HG02588 (cell line): Measurements from ENCODE around the gene TBL2.
"Not testable (repeated sequence)": the region's sequence is repeated elsewhere in the genome, so short reads cannot be mapped to it uniquely, and the experiment has no call there.

Experiments
- ATAC-seq: cut with Tn5 transposase; IDR thresholded peaks from one replicate; pipeline ENCODE4 v1.9.1; 2021; ENCODE audit warnings: mild to moderate bottlenecking, moderate library complexity; ENCODE audit not compliant: unreplicated experiment

The TBL2 gene

GRCh38 chr7:73537051-73537450 lies 41.3 kb downstream of the TBL2 start:
- no peak for ATAC-seq

GRCh38 chr7:73536479-73536878 lies 41.9 kb downstream of the TBL2 start:
- ATAC-seq = no peak

- not testable (repeated sequence) for ATAC-seq
Measured at GRCh38 chr7:73535918-73536317, 42.5 kb downstream of the TBL2 start.

- no peak for ATAC-seq
Measured at GRCh38 chr7:73533742-73534141, 44.6 kb downstream of the TBL2 start.

GRCh38 chr7:73532224-73532623 lies 46.2 kb downstream of the TBL2 start:
- no peak for ATAC-seq

GRCh38 chr7:73530800-73531199 lies 47.6 kb downstream of the TBL2 start:
- no peak for ATAC-seq

GRCh38 chr7:73526896-73527821 lies 51.2 kb downstream of the TBL2 start:
- ATAC-seq = no peak

- ATAC-seq = not testable (repeated sequence)
Measured at GRCh38 chr7:73526158-73526494, 52.3 kb downstream of the TBL2 start.

GRCh38 chr7:73522105-73522872 lies 56.1 kb downstream of the TBL2 start, which contains the start of gene BAZ1B:
BAZ1B (minus strand) TSS chr7:73522293; CDS start chr7:73521933, 360 bp downstream.
- peak; percentile 82 for ATAC-seq

GRCh38 chr7:73521636-73522104 lies 56.7 kb downstream of the TBL2 start:
- ATAC-seq = peak; percentile 44

GRCh38 chr7:73520673-73521635 lies 57.4 kb downstream of the TBL2 start:
- ATAC-seq = peak; percentile 3

GRCh38 chr7:73519867-73520672 lies 58.3 kb downstream of the TBL2 start:
- ATAC-seq = no peak

- no peak for ATAC-seq
Measured at GRCh38 chr7:73518470-73518869, 59.9 kb downstream of the TBL2 start.
